GM19351 (cell line): ENCODE results near the gene ZNF850.
"Not testable (repeated sequence)": the region's sequence is repeated elsewhere in the genome, so short reads cannot be mapped to it uniquely, and the experiment has no call there.

ENCODE experiments used
- ATAC-seq: cut with Tn5 transposase; IDR thresholded peaks from one replicate; pipeline ENCODE4 v1.9.1; 2021; ENCODE audit warnings: mild to moderate bottlenecking, moderate library complexity; ENCODE audit not compliant: unreplicated experiment

The ZNF850 gene

DNA sequence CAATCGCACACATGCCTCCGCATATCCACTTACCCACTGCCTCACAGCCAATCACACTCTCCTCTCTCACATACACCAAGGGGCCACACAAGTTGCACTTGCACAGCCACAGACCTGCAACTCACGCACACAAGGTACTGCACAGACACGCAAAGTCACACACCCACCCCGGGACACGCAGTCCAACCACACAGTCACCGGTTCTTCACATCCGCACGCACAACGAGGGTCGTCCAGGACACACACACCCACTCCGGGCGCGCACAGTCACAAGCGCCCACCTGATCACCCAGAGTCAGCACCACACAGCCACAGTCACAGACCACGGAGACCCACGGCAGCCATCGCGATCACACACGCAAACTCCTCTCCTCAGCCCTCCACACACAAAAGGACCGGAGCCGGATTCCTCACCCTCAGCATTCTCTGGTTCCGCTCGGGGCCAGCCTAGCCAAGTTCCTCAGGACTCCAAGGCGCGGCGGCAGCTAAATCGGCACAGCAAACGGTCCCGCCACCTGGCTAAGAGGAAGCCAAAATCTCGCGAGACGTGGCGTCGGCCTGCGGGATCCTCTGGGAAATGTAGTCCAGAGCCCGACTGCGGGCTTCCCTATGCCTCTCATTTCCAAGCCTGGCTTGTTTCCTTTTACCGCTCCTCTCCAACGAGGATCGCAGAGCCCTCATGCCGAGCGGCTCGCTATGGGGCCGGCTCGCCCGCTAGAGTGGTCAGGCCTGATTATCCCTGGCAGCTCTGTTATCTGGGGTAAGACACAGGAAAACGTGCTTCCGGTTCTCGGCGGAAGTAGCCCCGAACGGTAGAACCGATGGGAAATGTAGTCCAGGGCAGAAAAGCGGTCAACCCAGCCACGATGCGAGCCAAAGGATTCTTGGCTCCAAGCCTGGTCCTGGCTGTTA, at the start of gene ZNF850:
Gene ZNF850, minus strand, starts transcription at position 497 of the 912 bp plus-strand sequence. CDS start 10,201 bp downstream, outside the sequence.
- ATAC-seq, result peak; percentile 88

DNA sequence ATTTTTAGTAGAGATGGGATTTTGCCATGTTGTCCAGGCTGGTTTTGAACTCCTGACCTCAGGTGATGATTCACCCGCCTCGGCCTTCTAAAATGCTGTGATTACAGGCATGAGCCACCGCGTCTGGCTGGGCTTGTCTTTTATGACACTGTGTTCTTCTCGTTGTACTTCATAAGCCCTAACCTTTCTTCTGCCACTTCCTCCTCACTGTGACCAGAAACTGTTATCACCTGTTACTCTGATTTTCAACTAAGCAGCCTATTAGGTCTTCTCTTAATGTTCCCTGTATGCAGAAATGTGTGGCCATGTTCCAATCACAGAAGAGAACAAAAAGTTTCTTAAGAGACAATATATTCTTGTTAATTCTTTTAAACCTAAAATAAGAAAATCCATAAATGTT, 49.2 kb upstream of the ZNF850 start:
- no peak for ATAC-seq

DNA sequence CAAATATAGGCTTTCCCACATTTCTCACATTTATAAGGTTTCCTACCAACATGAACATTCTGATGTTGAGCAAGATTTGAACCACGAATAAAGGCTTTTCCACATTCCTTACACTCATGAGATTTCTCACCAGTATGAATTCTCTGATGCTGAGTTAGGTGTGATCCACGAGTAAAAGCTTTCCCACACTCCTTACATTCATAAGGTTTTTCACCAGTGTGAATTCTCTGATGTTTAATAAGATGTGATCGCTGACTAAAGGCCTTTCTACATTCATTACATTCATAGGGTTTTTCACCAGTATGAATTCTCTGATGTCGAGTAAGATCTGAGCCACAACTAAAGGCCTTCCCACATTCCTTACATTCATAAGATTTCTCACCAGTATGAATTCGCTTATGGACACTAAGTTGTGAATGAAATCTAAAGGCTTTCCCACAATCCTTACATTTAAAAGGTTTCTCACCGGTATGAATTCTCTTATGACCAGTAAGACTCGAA, 46.6 kb upstream of the ZNF850 start:
- ATAC-seq, result no peak

DNA sequence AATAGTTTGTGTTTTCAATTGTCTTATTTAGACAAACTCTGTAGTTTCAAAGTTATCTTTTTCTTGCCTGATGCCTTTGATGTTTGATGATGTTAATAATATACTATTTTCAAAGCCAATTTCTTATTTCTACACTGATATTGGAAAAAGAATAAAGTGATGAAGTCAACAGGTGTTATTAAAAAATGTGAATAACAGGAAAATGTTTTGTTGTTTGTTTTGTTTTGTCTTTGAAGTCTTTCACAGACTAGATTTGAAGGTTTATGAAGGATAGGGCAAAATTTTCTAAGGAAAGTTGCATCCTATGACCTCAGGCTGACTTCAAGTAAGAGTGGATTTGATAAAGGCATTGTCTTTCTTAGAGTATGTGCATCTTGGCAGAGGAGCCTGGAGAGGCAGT, 34.4 kb upstream of the ZNF850 start:
- no peak for ATAC-seq

DNA sequence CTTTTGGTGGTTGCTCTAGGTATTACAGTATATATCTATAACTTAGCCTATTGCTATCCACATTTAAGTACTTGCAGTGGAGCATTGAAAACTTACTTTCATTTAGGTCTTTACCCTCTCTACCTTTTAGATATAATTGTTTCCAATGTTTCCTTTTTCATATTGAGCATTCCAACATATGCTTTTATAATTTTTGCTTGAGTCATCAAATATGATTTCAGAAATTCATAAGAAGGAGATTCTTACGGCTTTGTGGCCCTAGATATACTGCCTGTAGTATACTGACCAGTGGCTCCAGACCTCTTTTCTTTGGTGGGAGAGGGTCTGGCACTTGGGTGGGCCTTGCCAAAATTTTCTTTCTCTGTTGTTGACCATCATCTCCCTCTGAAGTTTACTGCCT, 32.8 kb upstream of the ZNF850 start:
- ATAC-seq, result no peak

DNA sequence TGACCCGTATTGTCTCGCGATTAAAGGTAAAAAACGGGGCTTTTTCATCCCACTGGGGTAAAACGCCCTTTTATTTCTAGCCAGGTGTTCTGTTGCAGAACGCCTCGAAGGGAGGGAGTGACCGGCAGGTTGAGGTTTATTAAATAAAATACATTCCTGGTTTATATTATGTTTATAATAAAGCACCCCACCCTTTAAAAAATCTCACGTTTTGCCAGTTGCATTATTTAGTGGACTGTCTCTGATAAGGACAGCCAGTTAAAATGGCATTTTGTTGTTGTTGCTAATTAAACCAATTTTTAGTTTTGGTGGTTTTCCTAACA, 25.1 kb upstream of the ZNF850 start:
- no peak for ATAC-seq

DNA sequence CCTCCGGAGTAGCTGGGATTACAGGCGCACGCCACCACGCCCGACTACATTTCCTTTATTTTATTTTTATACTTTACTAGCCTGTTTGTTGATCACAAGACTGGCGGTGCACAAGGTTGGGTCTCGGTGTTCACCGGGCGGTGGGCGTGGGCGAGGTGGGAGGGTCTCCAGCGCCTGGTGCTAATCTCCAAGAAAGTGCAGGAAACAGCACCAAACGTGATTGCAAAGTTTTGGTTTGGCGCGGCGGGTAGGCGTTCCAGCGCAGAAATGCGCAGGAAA, 24.0 kb upstream of the ZNF850 start:
- ATAC-seq, result no peak

DNA sequence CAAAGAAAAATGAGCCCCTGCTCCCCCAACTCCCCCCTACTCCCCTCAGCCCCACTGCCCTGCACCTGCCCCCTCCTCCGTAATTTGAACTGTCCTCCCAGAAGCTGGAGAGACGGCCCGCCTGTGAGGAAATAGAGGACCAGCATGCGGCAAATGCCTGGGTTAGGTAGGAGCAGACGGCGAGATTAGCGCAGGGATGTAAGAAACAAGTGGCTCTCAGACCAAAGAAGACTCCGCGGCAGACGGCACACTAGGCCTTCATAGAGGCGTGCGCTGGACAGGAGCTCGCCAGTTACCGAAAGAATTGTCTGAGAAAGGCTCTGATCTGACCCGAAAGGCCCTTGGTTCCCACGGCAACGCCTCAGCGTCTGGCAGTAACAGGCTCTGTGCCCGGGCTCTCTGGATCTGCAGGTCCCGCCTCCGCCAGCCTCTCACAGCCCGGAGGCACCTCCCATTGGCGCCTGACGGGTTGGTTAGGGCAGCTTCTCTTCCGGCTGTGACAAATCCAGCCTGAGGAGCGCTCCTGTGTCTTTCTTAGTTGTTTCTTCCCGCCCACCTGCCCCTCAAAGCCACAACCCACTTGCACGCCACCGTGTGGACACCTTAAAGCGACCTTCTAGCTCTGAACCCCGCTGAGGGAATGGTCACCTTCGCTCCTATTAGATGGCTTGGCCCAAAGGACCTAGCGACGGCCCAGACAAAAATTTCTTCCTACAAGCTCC, 19.0 kb upstream of the ZNF850 start:
- not testable (repeated sequence) for ATAC-seq

DNA sequence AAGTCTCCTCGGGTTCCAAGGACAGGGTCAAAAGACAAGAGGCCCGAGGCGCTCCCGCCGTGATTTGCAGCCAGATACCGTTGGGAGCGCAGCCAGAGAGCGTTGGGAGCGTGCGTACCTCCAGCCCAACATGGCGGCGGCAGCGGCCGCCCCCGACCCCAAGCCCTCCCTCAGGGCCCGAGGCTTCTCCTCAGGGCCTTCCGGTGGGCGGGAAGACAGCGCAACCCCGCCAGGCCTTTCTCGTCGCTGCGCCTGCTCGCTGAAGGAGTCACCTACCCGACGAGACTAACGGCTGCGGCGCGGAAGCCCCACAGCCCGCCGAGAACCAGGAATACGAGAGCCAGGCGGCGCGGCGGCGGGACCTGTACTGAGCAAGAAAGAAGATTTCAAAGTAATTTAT, 3.2 kb upstream of the ZNF850 start:
- no peak for ATAC-seq

DNA sequence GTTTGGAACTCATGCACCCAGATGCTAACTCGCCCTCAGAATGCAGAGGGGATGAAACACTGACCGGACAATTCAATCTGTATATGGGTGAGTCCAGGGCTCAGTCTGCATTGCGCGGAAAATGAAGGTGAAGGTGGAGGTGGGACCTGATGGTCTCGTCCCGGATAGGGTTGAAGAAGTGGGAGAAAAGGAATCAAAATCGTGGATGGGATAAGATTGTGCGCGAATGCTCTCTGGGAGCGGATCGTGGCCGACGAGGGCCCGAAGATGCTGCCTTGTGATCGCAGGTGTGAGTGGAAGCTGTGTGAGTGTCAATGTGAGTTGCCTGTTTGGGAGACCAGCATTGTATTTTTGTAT, 594 bp upstream of the ZNF850 start:
- ATAC-seq, result no peak

DNA sequence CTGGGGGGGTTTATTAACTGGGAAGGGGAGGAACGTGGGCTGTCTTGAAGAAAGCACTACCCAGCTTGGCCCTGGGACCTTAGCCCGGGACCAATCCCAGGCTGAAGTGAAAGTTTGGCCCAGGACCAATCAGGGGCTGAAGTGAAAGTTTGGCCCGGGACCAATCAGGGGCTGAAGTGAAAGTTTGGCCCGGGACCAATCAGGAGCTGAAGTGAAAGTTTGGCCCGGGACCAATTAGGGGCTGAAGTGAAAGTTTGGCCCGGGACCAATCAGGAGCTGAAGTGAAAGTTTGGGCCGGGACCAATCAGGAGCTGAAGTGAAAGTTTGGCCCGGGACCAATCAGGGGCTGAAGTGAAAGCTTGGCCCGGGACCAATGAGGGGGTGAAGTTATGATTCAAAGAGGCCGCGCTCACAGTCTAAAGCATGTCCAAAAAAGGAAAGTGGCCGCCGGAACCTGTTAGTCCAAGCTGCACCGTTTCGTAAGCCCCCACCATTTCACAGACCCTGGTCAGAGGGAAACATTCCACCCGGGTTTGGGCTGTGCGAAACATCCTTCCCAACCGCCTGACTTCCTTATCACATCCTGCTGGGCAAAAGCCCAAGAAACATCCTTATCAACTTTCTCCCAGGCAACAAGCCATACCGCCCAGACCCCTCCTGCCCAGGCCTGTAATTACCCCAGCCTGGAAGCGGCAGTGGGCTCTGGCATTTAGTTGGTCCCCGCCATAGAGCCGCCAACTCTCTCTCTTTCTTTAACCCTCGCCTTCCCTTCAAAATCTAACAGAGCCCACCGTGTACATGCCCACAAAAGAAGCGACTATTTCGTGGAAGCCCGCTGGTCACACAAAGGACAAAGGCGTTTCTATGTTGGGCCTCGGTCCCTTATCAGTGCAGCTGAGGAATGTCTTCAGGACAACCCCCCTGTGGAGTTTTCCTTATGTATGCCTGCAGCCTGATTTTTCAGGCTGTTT, 1.1 kb downstream of the ZNF850 start:
- no peak for ATAC-seq

DNA sequence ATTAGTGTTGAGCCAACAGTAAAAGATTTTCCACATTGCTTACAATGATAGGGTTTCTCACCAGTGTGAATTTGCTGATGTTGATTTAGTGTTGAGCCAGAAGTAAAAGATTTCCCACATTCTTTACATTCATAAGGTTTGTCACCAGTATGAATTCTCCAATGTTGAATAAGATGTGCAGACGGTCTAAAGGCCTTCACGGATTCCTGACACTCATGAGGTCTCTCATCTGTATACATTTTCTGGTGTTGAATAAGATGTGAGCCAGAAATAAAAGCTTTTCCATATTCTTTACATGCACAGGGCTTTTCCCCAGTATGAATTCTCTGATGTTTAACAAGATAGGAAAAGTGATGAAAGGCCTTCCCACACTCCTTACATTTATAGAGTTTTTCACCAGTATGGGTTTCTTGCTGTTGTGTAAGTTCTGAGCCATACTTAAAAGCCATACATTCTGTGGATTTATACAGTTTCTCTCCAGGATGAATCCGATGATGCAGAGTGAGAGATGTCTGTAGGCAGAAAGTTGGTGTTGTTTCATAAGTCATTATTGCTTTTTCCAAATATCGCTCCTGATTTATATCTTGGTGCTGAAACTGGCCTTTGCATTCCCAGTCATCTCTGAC, 22.4 kb downstream of the ZNF850 start:
- no peak for ATAC-seq

DNA sequence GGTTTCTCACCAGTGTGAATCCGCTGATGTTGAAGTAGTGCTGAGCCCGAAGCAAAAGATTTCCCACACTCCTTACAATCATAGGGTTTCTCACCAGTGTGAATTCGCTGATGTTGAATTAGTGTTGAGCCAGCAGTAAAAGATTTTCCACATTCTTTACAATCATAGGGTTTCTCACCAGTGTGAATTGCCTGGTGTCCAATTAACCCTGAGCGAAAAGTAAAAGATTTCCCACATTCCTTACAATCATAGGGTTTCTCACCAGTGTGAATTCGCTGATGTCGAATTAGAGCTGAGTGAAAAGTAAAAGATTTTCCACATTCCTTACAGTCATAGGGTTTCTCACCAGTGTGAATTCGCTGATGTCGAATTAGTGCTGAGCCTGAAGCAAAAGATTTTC, 23.0 kb downstream of the ZNF850 start:
- ATAC-seq, result not testable (repeated sequence)

DNA sequence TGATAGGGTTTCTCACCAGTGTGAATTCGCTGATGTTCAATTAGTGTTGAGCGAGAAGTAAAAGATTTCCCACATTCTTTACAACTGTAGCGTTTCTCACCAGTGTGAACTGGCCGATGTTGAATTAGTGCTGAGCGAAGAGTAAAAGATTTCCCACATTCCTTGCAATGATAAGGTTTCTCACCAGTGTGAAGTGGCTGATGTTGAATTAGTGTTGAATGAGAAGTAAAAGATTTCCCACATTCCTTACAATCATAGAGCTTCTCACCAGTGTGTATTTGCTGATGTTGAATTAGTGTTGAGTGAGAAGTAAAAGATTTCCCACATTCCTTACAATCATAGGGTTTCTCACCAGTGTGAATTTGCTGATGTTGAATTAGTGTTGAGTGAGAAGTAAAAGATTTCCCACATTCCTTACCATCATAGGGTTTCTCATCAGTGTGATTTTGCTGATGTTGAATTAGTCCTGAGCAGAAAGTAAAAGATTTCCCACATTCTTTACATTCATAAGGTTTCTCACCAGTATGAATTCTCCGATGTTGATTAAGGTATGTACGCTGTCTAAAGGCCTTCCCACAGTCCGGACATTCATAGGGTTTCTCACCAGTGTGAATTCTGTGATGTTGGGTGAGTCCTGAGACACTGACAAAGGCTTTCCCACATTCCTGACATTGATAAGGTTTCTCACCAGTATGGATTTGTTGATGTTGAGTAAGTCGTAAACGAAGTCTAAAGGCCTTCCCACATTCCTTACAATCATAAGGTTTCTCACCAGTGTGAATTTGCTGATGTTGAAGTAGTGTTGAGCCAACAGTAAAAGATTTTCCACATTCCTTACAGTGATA, 24.0 kb downstream of the ZNF850 start:
- ATAC-seq, result no peak

DNA sequence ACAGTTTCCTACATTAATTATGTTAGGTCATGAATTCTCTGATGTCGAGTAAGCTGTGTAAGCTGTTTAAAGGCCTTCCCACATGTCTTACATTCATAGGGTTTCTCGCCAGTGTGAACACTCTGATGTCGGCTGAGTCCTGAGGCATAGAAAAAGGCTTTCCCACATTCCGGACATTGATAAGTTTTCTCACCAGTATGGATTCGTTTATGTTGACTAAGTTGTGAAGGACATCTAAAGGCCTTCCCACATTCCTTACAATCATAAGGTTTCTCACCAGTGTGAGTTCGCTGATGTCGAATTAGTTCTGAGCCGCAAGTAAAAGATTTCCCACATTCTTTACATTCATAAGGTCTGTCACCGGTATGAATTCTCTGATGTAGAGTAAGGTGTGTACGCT, 24.9 kb downstream of the ZNF850 start:
- ATAC-seq, result no peak

DNA sequence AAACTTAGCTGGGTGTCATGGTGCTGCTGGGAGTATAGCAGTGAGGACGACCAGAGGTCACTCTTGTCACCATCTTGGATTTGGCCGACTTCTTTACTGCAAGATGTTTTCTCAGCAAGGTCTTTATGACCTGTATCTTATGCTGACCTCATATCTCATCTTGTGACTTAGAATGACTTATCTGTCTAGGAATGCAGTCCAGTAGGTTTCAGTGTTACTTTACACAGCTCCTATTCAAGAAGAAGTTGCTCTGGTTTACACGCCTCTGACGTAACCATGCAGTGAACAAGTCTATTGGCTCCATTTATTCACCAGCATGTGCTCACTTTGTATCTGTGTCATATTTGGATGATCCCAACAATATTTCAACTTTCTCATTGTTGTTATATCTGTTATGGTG, 26.7 kb downstream of the ZNF850 start:
- no peak for ATAC-seq

DNA sequence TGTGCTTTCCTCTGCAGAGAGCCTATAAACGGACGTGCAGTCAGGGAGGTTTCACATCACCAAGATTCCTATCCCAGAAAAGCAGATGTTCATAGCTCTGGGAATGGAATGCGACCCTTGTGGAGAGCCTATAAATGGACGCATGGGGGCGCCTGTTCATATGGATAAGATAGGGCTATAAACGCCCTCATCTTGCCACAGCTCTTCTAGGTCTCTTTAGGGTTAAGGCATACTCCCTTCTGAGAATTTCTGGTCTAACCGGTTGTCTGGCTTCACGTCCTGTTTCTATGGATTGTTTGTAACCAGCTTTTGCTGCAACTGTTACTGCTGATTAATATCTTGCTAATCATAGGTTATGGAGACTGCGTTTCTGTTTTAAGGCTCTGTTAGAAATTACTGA, 36.4 kb downstream of the ZNF850 start:
- not testable (repeated sequence) for ATAC-seq

DNA sequence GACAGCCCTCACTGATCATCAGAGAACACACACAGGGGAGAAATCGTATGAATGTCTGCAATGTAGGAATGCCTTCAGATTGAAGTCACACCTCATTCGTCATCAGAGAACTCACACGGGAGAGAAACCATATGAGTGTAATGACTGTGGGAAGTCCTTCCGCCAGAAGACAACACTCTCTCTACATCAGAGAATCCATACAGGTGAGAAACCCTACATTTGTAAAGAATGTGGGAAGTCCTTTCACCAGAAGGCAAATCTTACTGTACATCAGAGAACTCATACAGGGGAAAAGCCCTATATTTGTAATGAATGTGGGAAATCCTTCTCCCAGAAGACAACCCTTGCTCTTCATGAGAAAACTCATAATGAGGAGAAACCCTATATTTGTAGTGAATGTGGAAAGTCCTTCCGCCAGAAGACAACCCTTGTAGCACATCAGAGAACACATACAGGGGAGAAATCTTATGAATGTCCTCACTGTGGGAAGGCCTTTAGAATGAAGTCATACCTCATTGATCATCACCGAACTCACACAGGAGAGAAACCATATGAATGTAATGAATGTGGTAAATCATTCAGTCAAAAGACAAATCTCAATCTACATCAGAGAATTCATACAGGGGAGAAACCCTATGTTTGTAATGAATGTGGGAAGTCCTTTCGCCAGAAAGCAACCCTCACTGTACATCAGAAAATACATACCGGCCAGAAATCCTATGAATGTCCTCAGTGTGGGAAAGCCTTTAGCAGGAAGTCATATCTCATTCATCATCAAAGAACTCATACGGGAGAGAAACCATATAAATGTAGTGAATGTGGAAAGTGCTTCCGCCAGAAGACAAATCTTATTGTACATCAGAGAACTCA, 52.7 kb downstream of the ZNF850 start:
- no peak for ATAC-seq

DNA sequence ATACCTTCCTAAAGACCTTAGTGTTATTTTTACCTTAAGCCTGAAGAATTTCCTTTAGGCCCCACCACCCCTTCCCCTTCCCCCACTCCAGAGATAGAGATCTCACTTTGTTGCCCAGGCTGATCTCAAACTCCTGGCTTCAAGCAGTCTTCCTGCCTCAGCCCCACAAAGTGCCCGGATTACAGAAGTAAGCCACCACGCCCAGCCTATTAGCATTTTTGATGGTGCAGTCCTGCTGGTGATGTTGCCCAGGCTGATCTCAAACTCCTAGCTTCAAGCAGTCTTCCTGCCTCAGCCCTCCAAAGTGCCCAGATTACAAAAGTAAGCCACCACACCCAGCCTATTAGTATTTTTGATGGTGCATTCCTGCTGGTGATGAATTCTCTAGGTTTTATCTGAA, 63.2 kb downstream of the ZNF850 start:
- ATAC-seq, result no peak
